ENCODE data around the gene HPSE.
"Not testable (repeated sequence)": the region's sequence is repeated elsewhere in the genome, so short reads cannot be mapped to it uniquely, and the experiment has no call there.

Gene HPSE

GRCh38 chr4:83283181-83283580, 51.5 kb downstream of the HPSE start:
- DNase-seq (ENCODE audit: low spot score) = no peak

GRCh38 chr4:83282049-83282535, 52.6 kb downstream of the HPSE start:
- DNase-seq (ENCODE audit: low spot score) = peak; percentile 33

GRCh38 chr4:83281307-83281706, 53.3 kb downstream of the HPSE start:
- no peak for DNase-seq (ENCODE audit: low spot score)

- no peak for DNase-seq (ENCODE audit: low spot score)
Observed at GRCh38 chr4:83276299-83277040, 58.2 kb downstream of the HPSE start.

GRCh38 chr4:83273926-83274325, 60.7 kb downstream of the HPSE start:
- DNase-seq (ENCODE audit: low spot score) = not testable (repeated sequence)

GRCh38 chr4:83272900-83273299, 61.7 kb downstream of the HPSE start:
- DNase-seq (ENCODE audit: low spot score) = no peak

- DNase-seq (ENCODE audit: low spot score) = no peak
Observed at GRCh38 chr4:83269256-83269655, 65.4 kb downstream of the HPSE start.

- DNase-seq (ENCODE audit: low spot score) = no peak
Observed at GRCh38 chr4:83268491-83268890, 66.2 kb downstream of the HPSE start.

- DNase-seq (ENCODE audit: low spot score) = no peak
Observed at GRCh38 chr4:83267830-83268475, 66.7 kb downstream of the HPSE start.

- DNase-seq (ENCODE audit: low spot score) = no peak
Observed at GRCh38 chr4:83267121-83267829, 67.4 kb downstream of the HPSE start.

GRCh38 chr4:83266689-83267088, 68.0 kb downstream of the HPSE start:
- no peak for DNase-seq (ENCODE audit: low spot score)

GRCh38 chr4:83263106-83263505, 71.5 kb downstream of the HPSE start:
- DNase-seq (ENCODE audit: low spot score) = no peak

- no peak for DNase-seq (ENCODE audit: low spot score)
Observed at GRCh38 chr4:83262682-83263081, 72.0 kb downstream of the HPSE start.

GRCh38 chr4:83261307-83261706, 73.3 kb downstream of the HPSE start:
- no peak for DNase-seq (ENCODE audit: low spot score)

- no peak for DNase-seq (ENCODE audit: low spot score)
Observed at GRCh38 chr4:83259586-83259985, 75.1 kb downstream of the HPSE start.

- no peak for DNase-seq (ENCODE audit: low spot score)
Observed at GRCh38 chr4:83258461-83258860, 76.2 kb downstream of the HPSE start.

- DNase-seq (ENCODE audit: low spot score) = no peak
Observed at GRCh38 chr4:83257811-83258210, 76.8 kb downstream of the HPSE start.

- DNase-seq (ENCODE audit: low spot score) = no peak
Observed at GRCh38 chr4:83255584-83255983, 79.1 kb downstream of the HPSE start.

- peak; percentile 58 for DNase-seq (ENCODE audit: low spot score)
Observed at GRCh38 chr4:83252782-83253405, 81.8 kb downstream of the HPSE start.

- DNase-seq (ENCODE audit: low spot score) = no peak
Observed at GRCh38 chr4:83251447-83251830, 83.2 kb downstream of the HPSE start.

GRCh38 chr4:83250687-83251446, 83.8 kb downstream of the HPSE start:
- DNase-seq (ENCODE audit: low spot score) = no peak

GRCh38 chr4:83248486-83248885, 86.2 kb downstream of the HPSE start:
- no peak for DNase-seq (ENCODE audit: low spot score)

Measured in AG08396 (cell line).